Cardiac muscle cell (in vitro differentiated cells and primary cell): ENCODE measurements around the gene MYO6. TPM values are rescaled to one million over a fixed set of nuclear protein-coding genes. Genes with fewer than 3 reads are reported as not detected.

ENCODE experiments used
- DNase-seq, 2 donors: peaks; one replicate each; pipeline versions ENCODE4 v3.0.0 to v3.0.0-alpha.2; 2010 to 2017; ENCODE audit warnings: low read depth in 1 of 2, low spot score in 1 of 2
- H3K27ac ChIP-seq: fragments of 200-600 bp; sonication (generic); 2 replicates; pipeline ENCODE4 v1.5.1; 2016
- H3K27me3 ChIP-seq: fragments of 200-600 bp; sonication (generic); 2 replicates; pipeline ENCODE4 v1.6.0; 2016; ENCODE audit warnings: control low read depth
- H3K36me3 ChIP-seq: fragments of 200-600 bp; sonication (generic); 2 replicates; pipeline ENCODE4 v1.5.1; 2016; ENCODE audit warnings: control low read depth
- H3K4me1 ChIP-seq: fragments of 200-600 bp; sonication (generic); 2 replicates; pipeline ENCODE4 v1.8.1; 2017; ENCODE audit warnings: low read depth, mild to moderate bottlenecking, mixed run types
- H3K4me3 ChIP-seq: fragments of 200-600 bp; sonication (generic); 2 replicates; pipeline ENCODE4 v1.5.1; 2016; ENCODE audit warnings: mild to moderate bottlenecking
- H3K9me3 ChIP-seq: fragments of 200-600 bp; sonication (generic); 2 replicates; pipeline ENCODE4 v1.5.1; 2017; ENCODE audit warnings: low read depth, mild to moderate bottlenecking, control low read depth
- polyA plus RNA-seq: library from polyadenylated mRNA; unstranded; fragments of >200 nt; fragmentation: Nextera tagmentation; extraction: Ambion mirVana; gene quantifications from 2 replicates; pipeline ENCODE4 v1.2.1, GENCODE V29; 2016
- total RNA-seq: library from RNA; depleted of rRNA; stranded (reverse); fragments of >200 nt; gene quantifications from 2 replicates; pipeline ENCODE4 v1.2.3, GENCODE V29; 2016
- TF ChIP-seq, protein P1 (sequence below): IDR thresholded peaks from 2 replicates; pipeline ENCODE4 v1.5.1; 2012; ENCODE audit warnings: low read depth, mild to moderate bottlenecking, low read length

Gene MYO6
- total and polyA plus RNA-seq, 2 experiments from 2014 or later = 17.9 to 34.7 TPM

- H3K36me3 ChIP-seq = no peaks in the 10 kb centered on the region
- DNase-seq = peak; percentile 44 to 80
- no peak overlapping the region for H3K4me3 ChIP-seq
- H3K27me3 ChIP-seq = no peaks in the 10 kb centered on the region
- no peaks in the 10 kb centered on the region for H3K9me3 ChIP-seq
- TF ChIP-seq, protein P1, sequence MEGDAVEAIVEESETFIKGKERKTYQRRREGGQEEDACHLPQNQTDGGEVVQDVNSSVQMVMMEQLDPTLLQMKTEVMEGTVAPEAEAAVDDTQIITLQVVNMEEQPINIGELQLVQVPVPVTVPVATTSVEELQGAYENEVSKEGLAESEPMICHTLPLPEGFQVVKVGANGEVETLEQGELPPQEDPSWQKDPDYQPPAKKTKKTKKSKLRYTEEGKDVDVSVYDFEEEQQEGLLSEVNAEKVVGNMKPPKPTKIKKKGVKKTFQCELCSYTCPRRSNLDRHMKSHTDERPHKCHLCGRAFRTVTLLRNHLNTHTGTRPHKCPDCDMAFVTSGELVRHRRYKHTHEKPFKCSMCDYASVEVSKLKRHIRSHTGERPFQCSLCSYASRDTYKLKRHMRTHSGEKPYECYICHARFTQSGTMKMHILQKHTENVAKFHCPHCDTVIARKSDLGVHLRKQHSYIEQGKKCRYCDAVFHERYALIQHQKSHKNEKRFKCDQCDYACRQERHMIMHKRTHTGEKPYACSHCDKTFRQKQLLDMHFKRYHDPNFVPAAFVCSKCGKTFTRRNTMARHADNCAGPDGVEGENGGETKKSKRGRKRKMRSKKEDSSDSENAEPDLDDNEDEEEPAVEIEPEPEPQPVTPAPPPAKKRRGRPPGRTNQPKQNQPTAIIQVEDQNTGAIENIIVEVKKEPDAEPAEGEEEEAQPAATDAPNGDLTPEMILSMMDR = peak; percentile 67
- peaks cover 16% of the 10 kb centered on the region for H3K4me1 ChIP-seq
- peak overlapping the region; percentile 55 for H3K27ac ChIP-seq
Observed at GRCh38 chr6:75932067-75932466, 183.0 kb downstream of the MYO6 start.

GRCh38 chr6:75933387-75933975 is 184.4 kb downstream of the MYO6 start:
- Histone ChIP-seq H3K36me3 (no peaks in the 10 kb centered on the region), H3K27me3 (no peaks in the 10 kb centered on the region), H3K9me3 (no peaks in the 10 kb centered on the region), H3K27ac (peak overlapping the region; percentile 44), H3K4me1 (peaks cover 16% of the 10 kb centered on the region), H3K4me3 (no peak overlapping the region)
- DNase-seq = peak in 1 of 2 donors; percentile 34
- TF ChIP-seq, protein P1 = no peak

GRCh38 chr6:75934643-75935472 is 185.8 kb downstream of the MYO6 start:
- TF ChIP-seq, protein P1 = peak; percentile 78
- H3K4me3 ChIP-seq = peak overlapping the region; percentile 4
- H3K27me3 ChIP-seq = no peaks in the 10 kb centered on the region
- no peaks in the 10 kb centered on the region for H3K9me3 ChIP-seq
- H3K4me1 ChIP-seq = peaks cover 21% of the 10 kb centered on the region
- no peak overlapping the region for H3K27ac ChIP-seq
- DNase-seq = peak; percentile 86 to 87
- no peaks in the 10 kb centered on the region for H3K36me3 ChIP-seq

DNA sequence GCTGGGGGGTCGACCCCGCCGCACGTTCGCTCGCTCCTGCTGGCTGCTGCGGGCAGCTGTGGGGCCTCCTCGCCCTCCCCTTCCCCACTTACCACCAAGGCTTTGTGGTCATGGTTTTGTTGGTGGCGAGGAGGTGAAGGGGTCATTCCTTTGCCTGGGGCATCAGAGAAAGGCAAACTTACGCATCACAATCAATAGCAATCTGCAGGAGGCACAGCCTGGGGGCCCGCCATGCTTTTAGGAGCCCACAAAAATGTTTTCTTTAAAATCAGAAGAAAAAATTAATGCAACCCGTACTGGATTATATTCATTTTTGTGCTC is 186.4 kb downstream of the MYO6 start:
- no peak for DNase-seq
- Histone ChIP-seq H3K27me3 (no peaks in the 10 kb centered on the region), H3K36me3 (no peaks in the 10 kb centered on the region), H3K9me3 (no peaks in the 10 kb centered on the region), H3K27ac (no peak overlapping the region), H3K4me3 (peak overlapping the region; percentile 4), H3K4me1 (peaks cover 27% of the 10 kb centered on the region)
- TF ChIP-seq, protein P1 = no peak

GRCh38 chr6:75936682-75937081 is 187.6 kb downstream of the MYO6 start:
- Histone ChIP-seq H3K27me3 (no peaks in the 10 kb centered on the region), H3K4me1 (peaks cover 31% of the 10 kb centered on the region), H3K4me3 (no peak overlapping the region), H3K27ac (no peak overlapping the region), H3K36me3 (no peaks in the 10 kb centered on the region), H3K9me3 (no peaks in the 10 kb centered on the region)
- no peak for DNase-seq
- TF ChIP-seq, protein P1 = no peak
